ENCODE results near the gene CASP6.

Gene CASP6

DNA sequence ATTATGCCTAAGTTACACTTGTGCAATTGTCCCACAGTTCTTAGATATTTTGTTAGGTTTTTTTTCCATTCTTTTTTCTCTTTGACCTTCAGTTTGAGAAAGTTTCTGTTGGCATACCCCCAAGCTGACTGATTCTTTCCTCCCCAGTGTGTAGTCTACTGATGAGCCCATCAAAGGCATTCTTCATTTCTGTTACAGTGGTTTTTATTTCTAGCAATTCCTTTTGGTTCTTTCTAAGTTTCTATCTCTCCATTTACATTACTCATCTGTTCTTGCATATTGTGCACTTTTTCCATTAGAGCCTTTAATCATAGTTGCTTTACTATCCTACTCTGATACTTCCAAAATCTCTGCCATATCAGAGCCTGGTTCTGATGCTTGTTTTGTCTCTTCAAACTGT, 31.9 kb downstream of the CASP6 start:
- peak; percentile 3 for DNase-seq (ENCODE audit: low read depth)

DNA sequence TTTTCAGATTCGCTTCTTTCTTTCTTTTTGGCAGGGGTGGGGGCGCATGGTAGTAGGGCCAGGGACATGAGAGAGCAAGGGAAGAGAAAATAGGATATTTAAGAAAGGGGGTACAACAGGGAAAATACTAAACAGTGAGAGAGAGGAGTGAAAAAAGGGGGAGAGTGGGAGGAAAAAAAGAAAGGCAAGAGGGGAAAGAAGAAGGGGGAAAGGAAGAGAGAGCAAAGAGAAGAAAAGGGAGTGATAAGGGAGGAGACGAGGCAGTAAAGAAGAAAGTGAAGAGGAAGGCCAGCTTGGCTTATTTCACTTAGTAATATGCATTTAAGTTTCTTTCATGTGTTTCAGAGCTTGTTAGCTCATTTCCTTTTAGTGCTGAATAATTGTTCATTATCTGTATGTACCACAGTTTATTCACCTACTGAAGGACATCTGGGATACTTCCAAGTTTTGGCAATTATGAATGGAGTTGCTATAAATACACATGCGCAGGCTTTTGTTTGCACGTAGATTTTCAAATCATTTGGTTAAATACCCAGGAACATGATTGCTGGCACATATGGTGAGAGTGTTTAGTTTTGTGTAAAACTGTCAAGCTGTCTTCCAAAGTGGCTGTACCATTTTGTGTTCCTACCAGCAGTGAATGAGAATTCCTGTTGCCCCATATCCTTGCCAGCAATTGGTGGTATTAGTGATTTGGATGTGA, 37.3 kb downstream of the CASP6 start:
- no peak for DNase-seq (ENCODE audit: low read depth)

DNA sequence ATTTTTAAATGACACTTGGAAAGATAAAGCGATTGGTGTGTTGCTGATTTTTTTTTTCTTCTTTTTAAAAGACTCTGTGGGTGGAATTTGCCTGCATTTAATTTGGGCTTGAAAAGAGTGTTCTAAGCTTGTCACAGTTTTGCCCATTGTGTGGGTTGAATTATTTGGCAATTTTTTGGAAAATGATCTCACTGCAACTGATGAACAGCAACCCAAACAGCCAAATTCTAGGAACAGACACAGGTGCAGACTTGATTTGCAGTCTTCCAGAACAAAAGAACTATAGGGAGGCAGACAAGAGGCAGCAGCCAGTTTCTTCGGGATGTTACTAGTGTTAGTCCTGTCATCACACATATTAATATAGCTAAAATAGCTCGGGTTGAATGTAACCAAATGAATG, 40.5 kb downstream of the CASP6 start:
- DNase-seq (ENCODE audit: low read depth): no peak

DNA sequence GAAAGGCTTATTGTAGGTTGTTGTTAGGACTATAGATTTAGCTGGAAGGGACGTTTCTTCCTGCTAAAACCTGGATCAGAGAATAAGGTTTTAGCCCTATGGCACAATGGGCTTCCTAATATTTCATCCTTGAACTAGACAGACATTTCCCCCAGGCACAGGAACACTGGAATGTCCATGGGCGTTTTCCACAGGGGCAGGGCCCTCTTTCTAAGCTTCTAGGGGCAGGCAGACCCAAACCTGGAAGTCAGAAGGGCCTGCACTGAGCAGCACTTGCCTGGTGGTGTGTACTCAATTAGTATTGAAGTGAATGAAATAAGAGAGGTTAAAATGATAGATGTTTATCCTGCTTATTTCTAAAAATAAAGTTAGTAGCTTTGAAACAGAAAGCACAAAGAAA, 41.1 kb downstream of the CASP6 start:
- DNase-seq (ENCODE audit: low read depth): no peak

DNA sequence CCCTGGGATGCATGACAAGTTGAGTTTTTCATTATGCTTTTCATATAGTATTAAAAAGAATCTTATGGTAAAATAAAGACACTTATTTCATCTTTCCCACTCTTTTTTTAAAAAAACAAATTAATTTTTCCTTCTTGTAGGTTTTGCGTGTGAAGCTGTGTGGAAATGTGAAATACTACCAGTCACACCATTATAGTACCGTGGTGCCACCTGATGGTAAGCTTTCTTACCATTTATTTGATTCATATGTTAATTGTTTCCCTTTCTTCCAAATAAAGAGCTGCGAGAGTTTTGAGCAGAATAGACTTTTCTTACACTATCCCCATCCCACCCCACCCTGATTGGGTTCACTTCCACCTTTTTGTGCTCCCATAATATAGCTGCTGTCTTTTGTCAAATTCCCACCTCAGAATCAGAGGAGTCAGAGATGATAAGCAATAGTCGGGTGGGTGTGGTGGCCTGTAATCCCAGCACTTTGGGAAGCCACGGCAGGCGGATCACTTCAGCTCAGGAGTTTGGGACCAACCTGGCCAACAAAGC, 44.3 kb downstream of the CASP6 start:
- no peak for DNase-seq (ENCODE audit: low read depth)

DNA sequence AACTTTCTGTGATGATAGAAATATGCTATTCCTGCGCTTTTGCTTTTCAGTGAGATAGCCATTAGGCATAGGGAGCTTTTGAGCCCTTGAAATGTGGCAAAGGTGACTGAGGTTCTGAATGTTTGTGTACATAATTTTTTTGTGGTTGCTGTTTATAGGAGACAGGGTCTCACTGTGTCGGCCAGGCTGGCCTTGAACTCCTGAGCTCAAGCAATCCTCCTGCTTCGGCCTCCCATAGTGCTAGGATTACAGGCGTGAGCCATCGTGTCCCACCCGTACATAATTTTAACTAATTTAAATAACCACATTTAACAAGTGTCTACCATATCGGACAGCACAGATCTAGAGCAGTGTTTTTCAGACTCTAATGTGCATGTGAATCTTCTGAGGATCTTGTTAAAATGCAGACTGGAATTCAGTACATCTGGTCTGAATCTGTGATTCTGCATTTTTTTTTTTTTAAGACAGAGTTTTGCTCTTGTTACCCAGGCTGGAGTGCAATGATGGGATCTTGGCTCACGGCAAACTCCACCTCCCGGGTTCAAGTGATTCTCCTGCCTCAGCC, 45.3 kb downstream of the CASP6 start:
- no peak for DNase-seq (ENCODE audit: low read depth)

DNA sequence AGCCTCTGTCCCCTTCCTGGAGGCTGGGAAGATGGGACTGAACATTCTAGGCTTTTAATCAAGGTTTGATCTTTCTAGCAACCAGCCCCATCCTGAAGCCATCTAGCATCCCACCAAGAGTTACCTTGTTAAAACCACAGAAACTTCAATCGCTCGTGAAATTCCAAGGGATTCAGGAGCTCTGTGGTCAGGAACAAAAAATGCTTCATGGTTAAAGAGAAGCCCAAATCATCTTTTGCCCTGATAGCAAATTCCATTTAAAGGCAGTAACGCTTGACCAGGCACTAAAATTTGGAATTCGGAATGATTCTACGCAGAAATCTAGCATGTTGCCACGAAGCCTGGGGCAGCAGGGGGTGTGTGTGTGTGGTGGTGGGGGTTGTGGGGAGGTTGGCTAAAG, 47.8 kb downstream of the CASP6 start:
- DNase-seq (ENCODE audit: low read depth): no peak

DNA sequence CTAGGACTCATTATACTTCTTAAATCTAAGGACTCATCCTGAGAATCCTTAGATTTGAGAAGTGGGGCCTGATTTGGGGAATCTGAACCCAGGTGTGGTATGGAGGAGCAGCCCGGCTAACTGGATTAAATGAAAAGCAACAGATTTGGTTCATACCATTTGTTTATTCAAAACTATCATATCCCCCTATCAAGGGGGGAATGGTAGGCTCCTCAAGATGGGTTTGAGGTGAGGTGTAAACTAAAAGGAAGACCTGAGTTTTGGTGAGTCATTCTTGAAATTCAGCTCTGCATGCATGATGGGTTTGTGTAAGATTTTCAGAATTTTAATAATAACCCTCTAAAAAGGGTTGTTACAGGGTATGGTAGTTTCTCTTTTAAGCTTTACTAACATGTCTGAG, 53.4 kb downstream of the CASP6 start:
- no peak for DNase-seq (ENCODE audit: low read depth)

DNA sequence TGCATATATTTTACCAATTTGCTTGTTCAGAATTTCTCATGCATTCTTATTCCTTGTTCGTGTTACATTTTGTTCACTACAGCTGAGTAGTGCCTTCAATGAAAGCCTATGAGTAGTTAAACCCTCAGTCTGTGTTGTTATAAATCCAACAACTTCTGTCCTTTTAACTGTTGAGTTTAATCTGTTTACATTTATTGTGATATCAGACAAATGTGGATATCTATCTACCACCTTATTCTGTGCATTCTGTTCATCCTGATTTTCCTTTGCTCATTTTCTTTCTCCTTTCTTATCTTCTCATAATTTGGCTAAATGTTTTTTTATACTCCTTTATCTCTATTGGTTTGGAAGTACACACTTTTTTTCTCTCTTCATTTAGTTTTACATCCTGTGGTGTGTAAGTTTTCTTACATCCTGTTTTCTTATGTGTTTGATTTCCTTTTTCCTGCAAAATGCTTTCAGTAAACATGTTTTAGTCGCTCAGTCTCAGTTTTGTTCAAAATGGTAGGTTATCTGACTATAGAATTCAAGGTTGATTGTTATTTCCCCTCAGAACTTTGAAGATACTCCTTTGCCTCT, 54.2 kb downstream of the CASP6 start:
- no peak for DNase-seq (ENCODE audit: low read depth)

DNA sequence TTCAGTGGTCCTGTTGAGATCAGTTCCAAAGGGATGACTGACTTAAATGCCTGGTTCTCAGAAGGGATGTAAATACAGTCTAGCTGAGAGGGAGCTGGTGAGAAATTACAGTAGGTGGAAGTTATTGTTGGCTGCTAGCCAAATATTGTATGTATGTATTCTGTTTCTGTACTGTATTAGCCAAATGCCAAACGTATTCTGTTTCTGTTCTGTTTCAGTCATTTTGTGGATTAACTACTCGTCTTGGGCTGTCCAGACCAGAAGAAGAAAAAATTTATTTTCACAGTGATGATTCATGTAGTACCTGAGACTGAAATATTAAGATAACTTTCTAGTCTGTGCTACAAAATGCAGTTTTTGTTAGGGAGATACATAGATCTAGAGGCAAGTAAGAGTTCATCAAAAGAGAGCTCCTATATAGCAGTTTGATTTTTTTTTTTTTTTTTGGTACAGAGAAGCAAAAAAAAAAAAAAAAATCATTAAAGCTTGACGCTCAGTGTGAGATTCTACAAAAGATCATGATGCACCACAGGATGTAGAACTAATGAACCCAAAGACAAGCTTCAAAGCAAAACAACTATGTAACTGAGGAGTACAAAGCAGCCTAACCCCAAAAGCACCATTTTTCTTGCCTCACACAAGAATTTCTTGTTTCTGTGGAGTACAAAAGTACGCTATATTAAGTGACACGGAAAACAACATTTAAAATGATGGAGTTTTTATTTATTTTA, 54.8 kb downstream of the CASP6 start:
- no peak for DNase-seq (ENCODE audit: low read depth)

DNA sequence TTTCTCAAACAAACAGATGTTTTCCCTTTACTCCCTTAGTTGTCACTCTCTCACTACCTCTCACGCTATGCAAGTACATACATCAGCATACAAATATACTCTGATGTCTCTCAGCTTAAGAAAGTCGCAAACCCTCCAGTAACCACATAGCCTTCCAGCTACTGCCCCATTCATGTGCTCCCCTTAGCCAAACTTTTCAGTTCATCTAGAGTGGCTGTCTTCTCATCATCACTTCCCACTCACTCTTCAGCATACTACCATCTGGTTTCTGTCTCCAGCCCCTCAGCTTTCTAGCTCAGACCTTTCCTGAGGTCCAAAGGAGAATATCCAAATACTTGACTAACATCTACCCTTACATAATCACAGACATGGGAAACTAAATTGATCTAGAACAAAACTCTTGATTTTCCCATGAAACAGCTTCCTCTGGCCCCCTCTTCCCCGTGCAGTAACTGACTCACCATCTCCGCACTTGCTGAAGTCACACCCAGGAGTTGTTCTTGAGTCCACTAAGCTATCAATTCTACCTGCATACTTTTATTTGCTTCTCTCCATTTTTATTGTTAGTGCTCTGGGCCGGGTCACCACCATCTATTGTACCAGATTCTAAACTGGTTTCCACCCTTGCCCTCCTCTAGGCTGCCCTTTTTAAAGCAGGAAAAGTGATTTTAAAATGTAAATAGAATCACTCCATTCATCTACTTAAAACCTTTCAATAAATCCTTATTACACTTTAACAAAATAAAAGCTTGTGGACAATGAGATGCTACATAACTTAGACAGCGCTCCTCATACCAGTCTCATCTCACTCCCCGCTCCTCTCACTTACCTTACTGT, 57.2 kb downstream of the CASP6 start:
- DNase-seq (ENCODE audit: low read depth): no peak

DNA sequence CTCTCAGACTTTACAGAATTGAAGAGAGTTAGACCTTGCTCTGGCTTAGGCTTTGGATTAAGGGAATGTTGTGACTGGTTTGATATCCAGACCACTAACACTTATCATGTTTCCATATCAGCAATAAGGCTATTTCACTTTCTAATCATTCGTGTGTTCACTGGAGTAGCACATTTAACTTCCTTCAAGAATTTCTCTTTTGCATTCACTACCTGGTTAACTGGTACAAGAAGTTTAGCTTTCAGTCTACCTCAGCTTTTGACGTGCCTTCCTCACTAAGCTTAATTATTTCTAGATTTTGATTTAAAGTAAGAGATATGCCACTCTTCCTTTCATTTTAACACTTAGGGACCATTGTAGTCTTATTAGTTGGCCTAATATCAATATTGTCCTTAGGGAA, 62.6 kb downstream of the CASP6 start:
- no peak for DNase-seq (ENCODE audit: low read depth)
